PC-9 (cell line): ENCODE data around the gene AMOTL1. TPM values are rescaled to one million over a fixed set of nuclear protein-coding genes. Genes with fewer than 3 reads are reported as not detected.

ENCODE experiments used
- BruUV-seq: library from RNA; stranded (reverse); fragments of 400-500 nt; replicated peaks from 2 replicates; lab custom pipeline; 2021; lab: Mats Ljungman, UMichigan
- CTCF ChIA-PET: fragments of 300-600 bp; sonication (Branson Sonifier 250); formaldehyde crosslinking; loops from one replicate; lab custom pipeline; 2022; ENCODE audit warnings: antibody characterized with exemption; lab: Charles Lee
- POLR2A ChIA-PET: fragments of 300-600 bp; sonication (Branson Sonifier 250); formaldehyde crosslinking; loops from one replicate; lab custom pipeline; 2022; ENCODE audit warnings: antibody characterized with exemption; ENCODE audit not compliant: unreplicated experiment; lab: Charles Lee
- DNase-seq, 2 experiments: peaks; one replicate each; pipeline versions ENCODE4 v3.0.0 to v3.0.0-alpha.2; 2015 to 2022; ENCODE audit warnings: mixed read lengths in 1 of 2
- H2AFZ ChIP-seq: fragments of 200-600 bp; sonication (generic); 2 replicates; pipeline ENCODE4 v1.8.1; 2017; ENCODE audit warnings: antibody characterized with exemption
- H3F3A ChIP-seq: fragments of 200-600 bp; sonication (generic); 2 replicates; pipeline ENCODE4 v1.8.1; 2017; ENCODE audit warnings: antibody characterized with exemption, mild to moderate bottlenecking, low read depth; ENCODE audit not compliant: insufficient read depth
- H3K27ac ChIP-seq: fragments of 200-600 bp; sonication (generic); 2 replicates; pipeline ENCODE4 v1.6.1; 2016; ENCODE audit warnings: mixed run types
- H3K27me3 ChIP-seq: fragments of 200-600 bp; sonication (generic); 2 replicates; pipeline ENCODE4 v1.6.1; 2016; ENCODE audit warnings: low read depth, mixed run types; ENCODE audit not compliant: insufficient read depth
- H3K36me3 ChIP-seq: fragments of 200-600 bp; sonication (generic); 2 replicates; pipeline ENCODE4 v1.6.1; 2016; ENCODE audit warnings: low read depth, mixed run types
- H3K4me1 ChIP-seq: fragments of 200-600 bp; sonication (generic); replicated peaks from 2 replicates; pipeline ENCODE4 v1.6.1; 2016; ENCODE audit warnings: mixed run types; ENCODE audit not compliant: insufficient read depth
- H3K4me2 ChIP-seq: fragments of 200-600 bp; sonication (generic); 2 replicates; pipeline ENCODE4 v1.6.1; 2017; ENCODE audit warnings: mixed run types
- H3K4me3 ChIP-seq: fragments of 200-600 bp; sonication (generic); 2 replicates; pipeline ENCODE4 v1.6.1; 2016; ENCODE audit warnings: mixed run types
- H3K79me2 ChIP-seq: fragments of 200-600 bp; sonication (generic); 2 replicates; pipeline ENCODE4 v1.6.1; 2017; ENCODE audit warnings: low read depth, mixed run types
- H3K9me2 ChIP-seq: fragments of 200-600 bp; sonication (generic); 2 replicates; pipeline ENCODE4 v1.8.1; 2017; ENCODE audit warnings: mild to moderate bottlenecking; ENCODE audit not compliant: insufficient read depth
- H3K9me3 ChIP-seq: fragments of 200-600 bp; sonication (generic); 2 replicates; pipeline ENCODE4 v1.8.1; 2016; ENCODE audit warnings: low read depth; ENCODE audit not compliant: insufficient read depth
- H4K20me1 ChIP-seq: fragments of 200-600 bp; sonication (generic); 2 replicates; pipeline ENCODE4 v1.8.1; 2017; ENCODE audit not compliant: insufficient read depth
- CTCF ChIP-seq: fragments of 200-600 bp; sonication (generic); conservative IDR thresholded peaks from 2 replicates; pipeline ENCODE4 v1.6.1; 2017; ENCODE audit warnings: mixed run types, antibody characterized with exemption, mild to moderate bottlenecking, moderate library complexity
- EZH2 ChIP-seq: fragments of 200-600 bp; sonication (generic); IDR thresholded peaks from 2 replicates; pipeline ENCODE4 v1.8.0; 2017; ENCODE audit warnings: antibody characterized with exemption, low read depth
- intact Hi-C: fragments of 100-400 bp; cut with micrococcal nuclease; formaldehyde crosslinking; loops from one replicate; pipeline ENCODE4 v1.10.0; 2022; ENCODE audit not compliant: unreplicated experiment
- total RNA-seq: library from RNA; stranded (reverse); gene quantifications from 2 replicates; pipeline ENCODE4 v1.2.3, GENCODE V29; 2021

The AMOTL1 gene
- total RNA-seq, 1 experiment from 2014 or later, result 60.5 TPM

DNA sequence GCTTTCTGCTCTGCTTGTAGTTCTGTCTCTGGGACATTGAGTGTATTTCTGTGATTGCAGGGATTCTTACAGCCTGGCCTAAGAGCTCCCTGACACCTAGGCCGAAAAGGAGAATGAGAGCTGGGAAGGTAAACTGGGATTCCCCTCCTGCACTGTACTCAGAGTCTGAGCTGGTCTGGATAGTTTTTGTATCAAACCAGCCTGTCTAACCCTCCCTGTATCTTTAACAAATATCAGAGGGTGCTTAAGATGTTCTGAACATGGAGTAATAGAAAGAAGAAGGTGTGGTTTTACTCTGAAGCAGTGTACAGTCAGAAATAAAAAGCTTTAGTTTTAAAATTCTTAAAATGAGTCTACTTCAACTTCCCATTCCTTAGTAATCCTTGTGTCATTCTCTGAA, 57.3 kb downstream of the AMOTL1 start:
- POLR2A ChIA-PET, result no interaction called here
- Histone ChIP-seq H3K4me2 (no peak overlapping the region), H4K20me1 (no peaks in the 10 kb centered on the region), H3K9me3 (no peaks in the 10 kb centered on the region), H3F3A (peaks cover 31% of the 10 kb centered on the region), H3K4me1 (no peaks in the 10 kb centered on the region), H3K4me3 (no peak overlapping the region), H3K27me3 (no peaks in the 10 kb centered on the region), H2AFZ (no peak overlapping the region), H3K36me3 (peaks cover 61% of the 10 kb centered on the region), H3K27ac (no peak overlapping the region), H3K9me2 (no peaks in the 10 kb centered on the region), H3K79me2 (peaks cover 50% of the 10 kb centered on the region)
- CTCF ChIA-PET, result no interaction called here
- no TSS peak for BruUV-seq
- intact Hi-C loops, result no loop called here
- no peak for TF ChIP-seq EZH2
- TF ChIP-seq CTCF, result no peak
- DNase-seq, result no peak

DNA sequence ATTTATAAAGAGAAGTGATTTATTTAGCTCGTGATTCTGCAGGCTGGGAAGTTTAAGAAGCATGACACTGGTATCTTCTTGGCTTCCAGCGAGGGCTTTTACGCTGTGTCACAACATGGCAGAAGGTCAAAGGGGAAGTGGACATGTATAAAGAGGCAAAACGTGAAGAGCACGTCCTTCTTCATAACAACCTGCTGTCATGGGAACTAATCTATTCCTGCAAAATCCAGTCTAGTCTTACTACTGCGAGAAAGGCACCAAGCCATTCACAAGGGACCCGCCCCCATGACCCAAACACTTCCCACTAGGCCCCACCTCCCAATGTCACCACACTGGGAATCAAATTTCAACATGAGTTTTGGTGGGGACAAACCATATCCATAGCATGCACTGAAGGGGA, 58.3 kb downstream of the AMOTL1 start:
- no peak overlapping the region for H3K27ac ChIP-seq
- no peak overlapping the region for H3K4me3 ChIP-seq
- no TSS peak for BruUV-seq
- H3K36me3 ChIP-seq, result peaks cover 68% of the 10 kb centered on the region
- no peaks in the 10 kb centered on the region for H3K9me2 ChIP-seq
- no peaks in the 10 kb centered on the region for H3K9me3 ChIP-seq
- no peak for DNase-seq
- H3K27me3 ChIP-seq, result no peaks in the 10 kb centered on the region
- H3K4me2 ChIP-seq, result no peak overlapping the region
- intact Hi-C loops, result no loop called here
- 0 out of 2 replicates have a peak, but pooled peaks cover 4% of the 10 kb centered on the region for H4K20me1 ChIP-seq
- ChIA-PET CTCF (no interaction called here), POLR2A (no interaction called here)
- H3K4me1 ChIP-seq, result no peaks in the 10 kb centered on the region
- H2AFZ ChIP-seq, result no peak overlapping the region
- TF ChIP-seq EZH2 (no peak), CTCF (no peak)
- peaks cover 40% of the 10 kb centered on the region for H3F3A ChIP-seq
- H3K79me2 ChIP-seq, result peaks cover 44% of the 10 kb centered on the region

GRCh38 chr11:94828088-94828487, 59.9 kb downstream of the AMOTL1 start:
- CTCF ChIA-PET, result no interaction called here
- Histone ChIP-seq H3K27me3 (no peaks in the 10 kb centered on the region), H4K20me1 (0 out of 2 replicates have a peak, but pooled peaks cover 4% of the 10 kb centered on the region), H3F3A (peaks cover 49% of the 10 kb centered on the region), H3K4me2 (no peak overlapping the region), H3K27ac (no peak overlapping the region), H3K9me3 (no peaks in the 10 kb centered on the region), H3K9me2 (no peaks in the 10 kb centered on the region), H3K79me2 (peaks cover 45% of the 10 kb centered on the region), H3K4me3 (no peak overlapping the region), H2AFZ (no peak overlapping the region), H3K36me3 (peaks cover 71% of the 10 kb centered on the region), H3K4me1 (no peaks in the 10 kb centered on the region)
- intact Hi-C loops, result no loop called here
- BruUV-seq, result no TSS peak
- POLR2A ChIA-PET, result interaction anchor here (0.6 kb wide), 1 partner anchor 81 kb away, joined by 3 read pairs; no protein-coding TSS in a partner anchor
- TF ChIP-seq CTCF (no peak), EZH2 (no peak)
- no peak for DNase-seq
